Measurements from ENCODE around the gene NDST3. TPM values are rescaled to one million over a fixed set of nuclear protein-coding genes. Genes with fewer than 3 reads are reported as not detected.

NDST3 gene
- total RNA-seq, 2 experiments from 2014 or later: not detected

- no peaks in the 10 kb centered on the region for H3K9me3 Mint-ChIP-seq (ENCODE audit: low read depth)
Measured at GRCh38 chr4:118141240-118141639, 107.0 kb downstream of the NDST3 start.

GRCh38 chr4:118154649-118155048, 120.4 kb downstream of the NDST3 start:
- Mint-ChIP-seq H3K27ac (no peak overlapping the region), H3K4me1 (no peaks in the 10 kb centered on the region), H3K4me3 (no peak overlapping the region), H3K27me3 (no peaks in the 10 kb centered on the region), H3K36me3 (ENCODE audit: low read depth) (no peaks in the 10 kb centered on the region), H3K9me3 (ENCODE audit: low read depth) (peaks cover 5% of the 10 kb centered on the region)
- ChIA-PET CTCF (no interaction called here), POLR2A (no interaction called here)
- DNase-seq (no peak), ATAC-seq (no peak)
- intact Hi-C loops (cut with DNase I, micrococcal nuclease): no loop called here

More at GRCh38 chr4:118141240-118141639, 107.0 kb downstream of the NDST3 start:
- no peak for DNase-seq
- no peaks in the 10 kb centered on the region for H3K27me3 Mint-ChIP-seq
- H3K4me1 Mint-ChIP-seq: no peaks in the 10 kb centered on the region
- ChIA-PET CTCF (no interaction called here), POLR2A (no interaction called here)
- H3K36me3 Mint-ChIP-seq (ENCODE audit: low read depth): no peaks in the 10 kb centered on the region
- intact Hi-C loops (cut with DNase I, micrococcal nuclease): no loop called here
- H3K27ac Mint-ChIP-seq: no peak overlapping the region
- ATAC-seq: no peak
- H3K4me3 Mint-ChIP-seq: no peak overlapping the region

- ATAC-seq (no peak), DNase-seq (no peak)
- ChIA-PET CTCF (no interaction called here), POLR2A (no interaction called here)
- intact Hi-C loops (cut with DNase I, micrococcal nuclease): no loop called here
- H3K4me1 Mint-ChIP-seq: no peaks in the 10 kb centered on the region
- H3K4me3 Mint-ChIP-seq: no peak overlapping the region
- no peaks in the 10 kb centered on the region for H3K27me3 Mint-ChIP-seq
- H3K27ac Mint-ChIP-seq: no peak overlapping the region
- H3K9me3 Mint-ChIP-seq (ENCODE audit: low read depth): peaks cover 9% of the 10 kb centered on the region
- no peaks in the 10 kb centered on the region for H3K36me3 Mint-ChIP-seq (ENCODE audit: low read depth)
Measured at GRCh38 chr4:118155516-118155915, 121.2 kb downstream of the NDST3 start.

- Mint-ChIP-seq H3K4me1 (no peaks in the 10 kb centered on the region), H3K27ac (no peak overlapping the region), H3K27me3 (no peaks in the 10 kb centered on the region), H3K9me3 (ENCODE audit: low read depth) (peaks cover 12% of the 10 kb centered on the region), H3K36me3 (ENCODE audit: low read depth) (no peaks in the 10 kb centered on the region), H3K4me3 (no peak overlapping the region)
- ATAC-seq (no peak), DNase-seq (no peak)
- intact Hi-C loops (cut with DNase I, micrococcal nuclease): no loop called here
- ChIA-PET CTCF (no interaction called here), POLR2A (no interaction called here)
Measured at GRCh38 chr4:118158763-118159375, 124.6 kb downstream of the NDST3 start.

- Mint-ChIP-seq H3K4me3 (no peak overlapping the region), H3K27ac (no peak overlapping the region), H3K9me3 (ENCODE audit: low read depth) (peaks cover 6% of the 10 kb centered on the region), H3K4me1 (peaks cover 3% of the 10 kb centered on the region), H3K36me3 (ENCODE audit: low read depth) (no peaks in the 10 kb centered on the region), H3K27me3 (no peaks in the 10 kb centered on the region)
- no peak for ATAC-seq
- intact Hi-C loops (cut with DNase I, micrococcal nuclease): no loop called here
- no peak for DNase-seq
- ChIA-PET CTCF (no interaction called here), POLR2A (no interaction called here)
Measured at GRCh38 chr4:118167306-118167705, 133.0 kb downstream of the NDST3 start.

GRCh38 chr4:118171381-118171780, 137.1 kb downstream of the NDST3 start:
- Mint-ChIP-seq H3K4me1 (peaks cover 23% of the 10 kb centered on the region), H3K4me3 (no peak overlapping the region), H3K9me3 (ENCODE audit: low read depth) (peaks cover 3% of the 10 kb centered on the region), H3K27me3 (no peaks in the 10 kb centered on the region), H3K27ac (no peak overlapping the region), H3K36me3 (ENCODE audit: low read depth) (no peaks in the 10 kb centered on the region)
- ChIA-PET CTCF (interaction anchor here (0.6 kb wide), 2 partner anchors 10 to 86 kb away, joined by 3 read pairs; no protein-coding TSS in a partner anchor), POLR2A (no interaction called here)
- ATAC-seq (no peak), DNase-seq (no peak)
- intact Hi-C loops (cut with DNase I, micrococcal nuclease): no loop called here

GRCh38 chr4:118173126-118173525, 138.8 kb downstream of the NDST3 start:
- ChIA-PET CTCF (no interaction called here), POLR2A (no interaction called here)
- H3K27ac Mint-ChIP-seq: no peak overlapping the region
- peaks cover under 1% of the 10 kb centered on the region for H3K27me3 Mint-ChIP-seq
- H3K4me3 Mint-ChIP-seq: no peak overlapping the region
- H3K9me3 Mint-ChIP-seq (ENCODE audit: low read depth): no peaks in the 10 kb centered on the region
- H3K36me3 Mint-ChIP-seq (ENCODE audit: low read depth): no peaks in the 10 kb centered on the region
- DNase-seq: no peak
- intact Hi-C loops (cut with DNase I, micrococcal nuclease): no loop called here
- ATAC-seq: no peak
- H3K4me1 Mint-ChIP-seq: peaks cover 23% of the 10 kb centered on the region

GRCh38 chr4:118173956-118174725, 139.9 kb downstream of the NDST3 start:
- DNase-seq: no peak
- Mint-ChIP-seq H3K9me3 (ENCODE audit: low read depth) (no peaks in the 10 kb centered on the region), H3K36me3 (ENCODE audit: low read depth) (no peaks in the 10 kb centered on the region), H3K27ac (no peak overlapping the region), H3K27me3 (peaks cover 2% of the 10 kb centered on the region), H3K4me1 (peaks cover 23% of the 10 kb centered on the region), H3K4me3 (no peak overlapping the region)
- POLR2A ChIA-PET: no interaction called here
- ATAC-seq: peak; percentile 77
- intact Hi-C loops (cut with DNase I, micrococcal nuclease): no loop called here
- CTCF ChIA-PET: interaction anchor here (0.7 kb wide), 1 partner anchor 19 kb away, joined by 3 read pairs; no protein-coding TSS in a partner anchor

- CTCF ChIA-PET: interaction anchor here (1.1 kb wide), 1 partner anchor 11 kb away, joined by 3 read pairs; no protein-coding TSS in a partner anchor
- ATAC-seq (no peak), DNase-seq (no peak)
- POLR2A ChIA-PET: no interaction called here
- Mint-ChIP-seq H3K27me3 (peaks cover 2% of the 10 kb centered on the region), H3K4me3 (no peak overlapping the region), H3K9me3 (ENCODE audit: low read depth) (no peaks in the 10 kb centered on the region), H3K27ac (no peak overlapping the region), H3K4me1 (peaks cover 23% of the 10 kb centered on the region), H3K36me3 (ENCODE audit: low read depth) (no peaks in the 10 kb centered on the region)
- intact Hi-C loops (cut with DNase I, micrococcal nuclease): no loop called here
Measured at GRCh38 chr4:118175506-118175905, 141.2 kb downstream of the NDST3 start.

- intact Hi-C loops (cut with DNase I, micrococcal nuclease): no loop called here
- no peak overlapping the region for H3K4me3 Mint-ChIP-seq
- ChIA-PET CTCF (no interaction called here), POLR2A (no interaction called here)
- ATAC-seq: no peak
- peaks cover 20% of the 10 kb centered on the region for H3K4me1 Mint-ChIP-seq
- no peak for DNase-seq
- H3K27ac Mint-ChIP-seq: no peak overlapping the region
- no peaks in the 10 kb centered on the region for H3K9me3 Mint-ChIP-seq (ENCODE audit: low read depth)
- H3K27me3 Mint-ChIP-seq: peaks cover 4% of the 10 kb centered on the region
- H3K36me3 Mint-ChIP-seq (ENCODE audit: low read depth): no peaks in the 10 kb centered on the region
Measured at GRCh38 chr4:118177126-118177525, 142.8 kb downstream of the NDST3 start.

- intact Hi-C loops (cut with DNase I, micrococcal nuclease): no loop called here
- Mint-ChIP-seq H3K36me3 (ENCODE audit: low read depth) (no peaks in the 10 kb centered on the region), H3K27me3 (peaks cover 4% of the 10 kb centered on the region), H3K4me3 (no peak overlapping the region), H3K4me1 (no peaks in the 10 kb centered on the region), H3K9me3 (ENCODE audit: low read depth) (no peaks in the 10 kb centered on the region), H3K27ac (no peak overlapping the region)
- ATAC-seq: peak; percentile 49
- no peak for DNase-seq
- ChIA-PET POLR2A (no interaction called here), CTCF (interaction anchor here (0.5 to 0.7 kb wide), 2 partner anchors 10 to 11 kb away, joined by 3 read pairs; no protein-coding TSS in a partner anchor)
Measured at GRCh38 chr4:118180776-118181175, 146.5 kb downstream of the NDST3 start.

GRCh38 chr4:118190903-118191302, 156.6 kb downstream of the NDST3 start:
- POLR2A ChIA-PET: no interaction called here
- H3K27ac Mint-ChIP-seq: no peak overlapping the region
- no peaks in the 10 kb centered on the region for H3K27me3 Mint-ChIP-seq

More at GRCh38 chr4:118190903-118191302, 156.6 kb downstream of the NDST3 start:
- H3K4me3 Mint-ChIP-seq: no peak overlapping the region
- no peak for ATAC-seq
- H3K4me1 Mint-ChIP-seq: no peaks in the 10 kb centered on the region
- intact Hi-C loops (cut with DNase I, micrococcal nuclease): no loop called here
- H3K36me3 Mint-ChIP-seq (ENCODE audit: low read depth): no peaks in the 10 kb centered on the region
- no peak for DNase-seq
- CTCF ChIA-PET: no interaction called here
- peaks cover 9% of the 10 kb centered on the region for H3K9me3 Mint-ChIP-seq (ENCODE audit: low read depth)
